Neuronal stem cell (in vitro differentiated cells): Measurements from ENCODE around the gene RAB3A.

Source experiments
- DNase-seq: peaks from one replicate; pipeline ENCODE4 v3.0.0-alpha.2; 2013; ENCODE audit warnings: low spot score
- H2AFZ ChIP-seq: one replicate; pipeline ENCODE4 v1.6.1; 2013; ENCODE audit warnings: mild to moderate bottlenecking, low read length, inconsistent platforms
- H2AK5ac ChIP-seq: 2 replicates; pipeline ENCODE4 v1.6.1; 2013; ENCODE audit warnings: low read depth, mild to moderate bottlenecking, inconsistent platforms, low read length, moderate library complexity, mixed read lengths
- H2BK120ac ChIP-seq: 2 replicates; pipeline ENCODE4 v1.6.1; 2013; ENCODE audit warnings: low read depth, mild to moderate bottlenecking, inconsistent platforms, low read length, moderate library complexity, mixed read lengths
- H2BK12ac ChIP-seq: one replicate; pipeline ENCODE4 v1.6.1; 2013; ENCODE audit warnings: low read length, inconsistent platforms
- H2BK15ac ChIP-seq: 2 replicates; pipeline ENCODE4 v1.6.1; 2013; ENCODE audit warnings: mild to moderate bottlenecking, low read length, inconsistent platforms, mixed read lengths
- H2BK5ac ChIP-seq: one replicate; pipeline ENCODE4 v1.6.1; 2013; ENCODE audit warnings: inconsistent platforms, mild to moderate bottlenecking, low read length, moderate library complexity
- H3K14ac ChIP-seq: one replicate; pipeline ENCODE4 v1.6.1; 2013; ENCODE audit warnings: low read length, inconsistent platforms
- H3K18ac ChIP-seq: 2 replicates; pipeline ENCODE4 v1.6.1; 2013; ENCODE audit warnings: low read length, inconsistent platforms
- H3K23ac ChIP-seq: 2 replicates; pipeline ENCODE4 v1.6.1; 2013; ENCODE audit warnings: low read depth, mild to moderate bottlenecking, mixed read lengths, low read length, inconsistent platforms; ENCODE audit not compliant: poor library complexity
- H3K27ac ChIP-seq: replicated peaks from 3 replicates; pipeline ENCODE4 v1.5.1; 2013; ENCODE audit warnings: low read length, inconsistent platforms
- H3K27me3 ChIP-seq, 3 experiments: 2 replicates each; pipeline ENCODE4 v1.6.1; 2013; ENCODE audit warnings: low read length in 3 of 3, mild to moderate bottlenecking in 2 of 3, inconsistent platforms in 1 of 3, low read depth in 1 of 3, mixed read lengths in 1 of 3, moderate library complexity in 1 of 3; ENCODE audit not compliant: control insufficient read depth in 3 of 3, insufficient read depth in 3 of 3
- H3K36me3 ChIP-seq, 2 donors: replicated peaks in 1 of 2; 2 replicates each; pipeline ENCODE4 v1.6.1; 2013; ENCODE audit warnings: low read length in 2 of 2; ENCODE audit not compliant: control insufficient read depth in 2 of 2, insufficient read depth in 2 of 2
- H3K4ac ChIP-seq: 2 replicates; pipeline ENCODE4 v1.6.1; 2013; ENCODE audit warnings: inconsistent platforms, mild to moderate bottlenecking, low read length, moderate library complexity
- H3K4me1 ChIP-seq, 2 donors: 1 replicate in 1 of 2; 2 replicates in 1 of 2; pipeline ENCODE4 v1.6.1; 2013; ENCODE audit warnings: low read length in 2 of 2, low read depth in 1 of 2; ENCODE audit not compliant: control insufficient read depth in 2 of 2, insufficient read depth in 1 of 2
- H3K4me2 ChIP-seq: one replicate; pipeline ENCODE4 v1.6.1; 2013; ENCODE audit warnings: mild to moderate bottlenecking, low read length, inconsistent platforms; ENCODE audit not compliant: insufficient read depth, poor library complexity, severe bottlenecking
- H3K4me3 ChIP-seq, 2 donors: 2 replicates each; pipeline ENCODE4 v1.5.1; 2013; ENCODE audit warnings: low read length in 2 of 2, mild to moderate bottlenecking in 2 of 2, inconsistent platforms in 1 of 2, moderate library complexity in 1 of 2
- H3K79me1 ChIP-seq: one replicate; pipeline ENCODE4 v1.6.1; 2013; ENCODE audit warnings: low read depth, mild to moderate bottlenecking, inconsistent platforms, low read length, moderate library complexity
- H3K9ac ChIP-seq: one replicate; pipeline ENCODE4 v1.6.1; 2013; ENCODE audit warnings: mild to moderate bottlenecking, low read depth, low read length, inconsistent platforms; ENCODE audit not compliant: poor library complexity
- H3K9me3 ChIP-seq, 2 donors: replicated peaks in 1 of 2; 2 replicates each; pipeline versions ENCODE3 to v1.6.1; 2013; ENCODE audit warnings: low read length in 2 of 2, mild to moderate bottlenecking in 2 of 2, inconsistent platforms in 1 of 2, low read depth in 1 of 2, mixed read lengths in 1 of 2, moderate library complexity in 1 of 2; ENCODE audit not compliant: control insufficient read depth in 2 of 2, insufficient read depth in 1 of 2
- H4K8ac ChIP-seq: one replicate; pipeline ENCODE4 v1.6.1; 2013; ENCODE audit warnings: low read depth, mild to moderate bottlenecking, inconsistent platforms, low read length, moderate library complexity
- H4K91ac ChIP-seq: one replicate; pipeline ENCODE4 v1.6.1; 2013; ENCODE audit warnings: low read length, low read depth, mild to moderate bottlenecking, inconsistent platforms; ENCODE audit not compliant: poor library complexity
- WGBS, 2 donors: extraction: QIAGEN DNeasy Blood & Tissue Kit; methylation state at CpG; one replicate each; pipeline ENCODE4 v1.1.7; 2013; ENCODE audit warnings: missing lambda C conversion rate in 2 of 2, mixed read lengths in 1 of 2; ENCODE audit not compliant: insufficient read length in 2 of 2, insufficient replicate concordance in 1 of 2; ENCODE audit errors: extremely low coverage in 2 of 2; 5-methylcytosine and 5-hydroxymethylcytosine counted together

Gene RAB3A

DNA sequence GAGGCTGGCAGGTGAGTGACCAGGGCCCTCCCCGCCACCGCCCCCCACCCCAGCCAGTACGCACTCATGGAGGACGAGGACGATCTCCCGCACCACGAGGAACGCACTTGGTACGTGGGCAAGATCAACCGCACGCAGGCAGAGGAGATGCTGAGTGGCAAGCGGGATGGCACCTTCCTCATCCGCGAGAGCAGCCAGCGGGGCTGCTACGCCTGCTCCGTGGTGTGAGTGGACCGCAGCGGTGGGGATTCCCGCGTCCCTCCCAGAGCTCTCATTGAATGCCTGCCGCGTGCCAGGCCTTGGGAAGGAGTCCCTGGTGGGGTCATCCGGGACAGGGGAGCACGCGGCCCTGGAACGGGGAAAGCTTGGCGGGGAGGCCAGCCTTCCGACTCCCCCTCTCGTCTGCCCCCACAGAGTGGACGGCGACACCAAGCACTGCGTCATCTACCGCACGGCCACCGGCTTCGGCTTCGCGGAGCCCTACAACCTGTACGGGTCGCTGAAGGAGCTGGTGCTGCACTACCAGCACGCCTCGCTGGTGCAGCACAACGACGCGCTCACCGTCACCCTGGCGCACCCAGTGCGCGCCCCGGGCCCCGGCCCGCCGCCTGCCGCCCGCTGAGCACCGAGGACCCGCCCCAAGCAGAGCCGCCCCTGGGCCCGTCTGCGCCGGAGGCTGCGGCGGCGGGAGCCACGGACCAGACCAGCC is 35.0 kb downstream of the RAB3A start:
- peak overlapping the region; percentile 24 for H2BK5ac ChIP-seq
- no peak overlapping the region for H2BK15ac ChIP-seq
- H2AFZ ChIP-seq, result no peak overlapping the region
- peaks cover 31 to 58% of the 10 kb centered on the region in 2 donors for H3K36me3 ChIP-seq
- H3K79me1 ChIP-seq, result peaks cover 4% of the 10 kb centered on the region
- H3K4me1 ChIP-seq, result peaks cover 3% of the 10 kb centered on the region in 2 donors
- no peak overlapping the region for H4K8ac ChIP-seq
- no peak overlapping the region for H3K18ac ChIP-seq
- DNase-seq, result no peak
- H4K91ac ChIP-seq, result no peak overlapping the region
- H3K9ac ChIP-seq, result no peak overlapping the region
- peaks cover 0 to 6% (median 2%) of the 10 kb centered on the region in 3 experiments for H3K27me3 ChIP-seq
- no peak overlapping the region for H3K27ac ChIP-seq
- peak overlapping the region; percentile 46 for H2AK5ac ChIP-seq
- no peak overlapping the region for H3K23ac ChIP-seq
- no peak overlapping the region for H2BK12ac ChIP-seq
- no peaks in the 10 kb centered on the region for H3K9me3 ChIP-seq
- no peak overlapping the region for H3K4ac ChIP-seq
- H3K4me2 ChIP-seq, result no peak overlapping the region
- no CpG with 5 or more reads among the region's 66 CpGs for WGBS, 2 donors
- H3K14ac ChIP-seq, result no peak overlapping the region
- no peak overlapping the region for H2BK120ac ChIP-seq
- no peak overlapping the region for H3K4me3 ChIP-seq

DNA sequence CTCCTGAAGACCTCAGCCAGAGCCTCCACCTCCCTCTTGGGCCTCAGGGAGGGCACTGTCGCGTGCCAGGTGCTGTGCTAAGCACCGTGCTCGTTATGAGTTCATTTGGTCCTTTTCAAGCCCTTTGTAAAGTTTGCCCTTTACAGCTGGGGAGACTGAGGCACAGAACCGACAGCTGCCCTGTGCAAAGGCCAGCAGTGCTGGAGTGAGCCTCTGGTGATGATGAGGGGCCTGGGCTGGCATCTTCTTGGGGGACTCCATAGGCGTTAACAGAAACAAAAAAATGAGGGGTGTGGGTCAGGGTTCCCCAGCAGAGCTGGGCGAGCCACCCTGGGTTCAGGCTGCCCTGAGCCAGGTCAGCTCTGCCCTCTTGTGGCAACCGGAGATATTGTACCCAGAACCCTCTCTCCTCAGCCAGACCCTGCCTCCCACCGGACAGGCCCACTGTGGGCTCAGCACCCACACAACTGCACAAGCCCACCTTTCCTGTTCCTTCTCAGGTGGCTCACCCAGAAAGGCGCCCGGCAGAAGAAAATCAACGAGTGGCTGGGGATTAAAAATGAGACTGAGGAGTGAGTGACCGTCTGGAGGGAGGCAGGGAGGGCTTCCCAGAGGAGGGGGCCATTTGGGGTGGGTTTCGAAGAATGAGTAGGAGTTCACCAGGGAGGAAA is 35.7 kb downstream of the RAB3A start:
- Histone ChIP-seq H3K4me2 (no peak overlapping the region), H3K14ac (no peak overlapping the region)
- no peak for DNase-seq

DNA sequence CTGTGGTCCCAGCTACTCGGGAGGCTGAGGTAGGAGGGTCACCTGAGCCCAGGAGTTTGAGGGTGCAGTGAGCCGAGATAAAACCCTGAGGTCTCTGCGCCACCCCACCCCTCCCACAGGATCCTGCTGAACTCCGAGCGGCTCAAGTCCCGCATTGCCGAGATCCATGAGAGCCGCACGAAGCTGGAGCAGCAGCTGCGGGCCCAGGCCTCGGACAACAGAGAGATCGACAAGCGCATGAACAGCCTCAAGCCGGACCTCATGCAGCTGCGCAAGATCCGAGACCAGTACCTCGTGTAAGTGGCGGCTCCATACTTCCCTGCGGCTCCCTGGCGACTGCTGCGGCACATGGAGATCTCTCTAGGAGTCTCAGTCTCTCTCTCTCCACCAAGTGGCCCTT is 36.8 kb downstream of the RAB3A start:
- no peak overlapping the region for H3K4me3 ChIP-seq
- no peak overlapping the region for H3K23ac ChIP-seq
- no peak overlapping the region for H3K9ac ChIP-seq
- H3K79me1 ChIP-seq, result peaks cover 4% of the 10 kb centered on the region
- H3K4me2 ChIP-seq, result no peak overlapping the region
- H3K4me1 ChIP-seq, result no peaks in the 10 kb centered on the region
- H3K14ac ChIP-seq, result no peak overlapping the region
- no peak overlapping the region for H2AFZ ChIP-seq
- no peak overlapping the region for H3K18ac ChIP-seq
- H2BK120ac ChIP-seq, result no peak overlapping the region
- no peak overlapping the region for H3K27ac ChIP-seq
- no peak for DNase-seq
- peaks cover 45 to 73% of the 10 kb centered on the region in 2 donors for H3K36me3 ChIP-seq
- no peak overlapping the region for H3K4ac ChIP-seq
- no peaks in the 10 kb centered on the region for H3K9me3 ChIP-seq
- H4K91ac ChIP-seq, result no peak overlapping the region
- no peak overlapping the region for H2BK5ac ChIP-seq
- no peak overlapping the region for H2AK5ac ChIP-seq
- no peak overlapping the region for H4K8ac ChIP-seq
- no peak overlapping the region for H2BK15ac ChIP-seq
- no peak overlapping the region for H2BK12ac ChIP-seq
- no peaks in the 10 kb centered on the region for H3K27me3 ChIP-seq
- no CpG with 5 or more reads among the region's 21 CpGs for WGBS, 2 donors

More for the DNA sequence above, 35.7 kb downstream of the RAB3A start:
- WGBS, 2 donors, result no CpG with 5 or more reads among the region's 14 CpGs
- peaks cover 4% of the 10 kb centered on the region for H3K79me1 ChIP-seq
- H4K91ac ChIP-seq, result no peak overlapping the region
- no peak overlapping the region for H3K27ac ChIP-seq
- H3K18ac ChIP-seq, result no peak overlapping the region
- no peak overlapping the region for H2BK15ac ChIP-seq
- peak overlapping the region; percentile 31 for H3K23ac ChIP-seq
- peak overlapping the region; percentile 52 for H2AK5ac ChIP-seq
- H3K9me3 ChIP-seq, result no peaks in the 10 kb centered on the region
- H3K27me3 ChIP-seq, result no peaks in the 10 kb centered on the region
- no peak overlapping the region for H3K4me3 ChIP-seq
- no peak overlapping the region for H3K4ac ChIP-seq
- no peak overlapping the region for H2AFZ ChIP-seq
- peak overlapping the region; percentile 70 for H3K9ac ChIP-seq
- no peak overlapping the region for H4K8ac ChIP-seq
- H2BK120ac ChIP-seq, result no peak overlapping the region
- peak overlapping the region; percentile 24 for H2BK5ac ChIP-seq
- H3K4me1 ChIP-seq, result no peaks in the 10 kb centered on the region
- H2BK12ac ChIP-seq, result no peak overlapping the region
- H3K36me3 ChIP-seq, result peaks cover 36 to 64% of the 10 kb centered on the region in 2 donors

DNA sequence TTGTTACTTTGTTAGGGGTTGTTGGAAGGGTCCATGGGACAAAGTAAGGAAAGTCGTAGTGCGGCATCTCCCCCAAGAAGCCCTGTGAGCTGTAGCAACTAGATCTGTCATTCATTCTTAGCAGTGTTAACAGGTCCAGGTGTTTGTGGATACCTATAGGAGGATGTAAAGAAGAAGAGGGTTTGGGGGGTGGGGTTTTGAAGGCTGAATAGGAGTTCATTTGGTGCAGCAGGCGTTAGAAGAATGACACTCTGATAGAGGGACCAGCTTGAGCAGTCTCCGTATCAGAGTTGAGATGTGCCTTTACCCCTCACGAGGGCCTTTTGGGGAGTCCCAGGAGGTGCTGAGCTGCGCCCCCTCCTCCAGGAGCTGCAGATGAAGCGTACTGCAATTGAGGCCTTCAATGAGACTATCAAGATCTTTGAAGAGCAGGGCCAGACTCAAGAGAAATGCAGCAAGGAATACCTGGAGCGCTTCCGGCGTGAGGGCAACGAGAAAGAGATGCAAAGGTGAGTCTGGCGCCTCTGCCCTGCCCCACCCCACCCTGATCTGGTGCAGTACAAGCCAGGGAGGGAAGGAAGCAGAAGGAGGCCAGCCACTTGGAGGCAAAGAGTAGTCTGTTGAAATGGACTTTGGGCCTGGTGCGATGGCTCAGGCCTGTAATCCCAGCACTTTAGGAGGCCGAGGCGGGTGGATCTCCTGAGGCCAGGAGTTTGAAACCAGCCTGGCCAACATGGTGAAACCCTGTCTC is 37.9 kb downstream of the RAB3A start:
- no peak overlapping the region for H2BK15ac ChIP-seq
- no peak overlapping the region for H3K9ac ChIP-seq
- H3K79me1 ChIP-seq, result peaks cover 4% of the 10 kb centered on the region
- no peak overlapping the region for H4K8ac ChIP-seq
- no peaks in the 10 kb centered on the region for H3K27me3 ChIP-seq
- no peak overlapping the region for H2BK12ac ChIP-seq
- H3K18ac ChIP-seq, result no peak overlapping the region
- DNase-seq, result no peak
- H2BK5ac ChIP-seq, result no peak overlapping the region
- H2AFZ ChIP-seq, result no peak overlapping the region
- peaks cover 49 to 77% of the 10 kb centered on the region in 2 donors for H3K36me3 ChIP-seq
- no peak overlapping the region for H4K91ac ChIP-seq
- H3K9me3 ChIP-seq, result no peaks in the 10 kb centered on the region
- no peak overlapping the region for H3K23ac ChIP-seq
- no peak overlapping the region for H3K4me2 ChIP-seq
- H3K4ac ChIP-seq, result no peak overlapping the region
- H2BK120ac ChIP-seq, result no peak overlapping the region
- no peak overlapping the region for H3K27ac ChIP-seq
- H3K4me3 ChIP-seq, result no peak overlapping the region
- no peak overlapping the region for H3K14ac ChIP-seq
- 100% methylated on average over 1 of the region's 15 CpGs; no CpG with 5 or more reads in 1 of the 2 donors for WGBS, 2 donors
- no peak overlapping the region for H2AK5ac ChIP-seq
- H3K4me1 ChIP-seq, result peaks cover 4 to 5% of the 10 kb centered on the region in 2 donors
